Endothelial cell of umbilical vein (primary cell): ENCODE measurements around the gene PF4V1.

Source experiments
- CTCF ChIP-seq, 2 donors: IDR thresholded peaks; 1 replicate in 1 of 2; 2 replicates in 1 of 2; pipeline ENCODE4 v1.5.1; 2011; ENCODE audit warnings: low read length in 2 of 2, mild to moderate bottlenecking in 2 of 2, moderate library complexity in 2 of 2, control low read depth in 1 of 2, inconsistent platforms in 1 of 2, low read depth in 1 of 2; ENCODE audit not compliant: insufficient read depth in 1 of 2; ENCODE audit errors: extremely low read depth in 1 of 2
- EZH2 ChIP-seq: IDR thresholded peaks from 2 replicates; pipeline ENCODE4 v1.6.1; 2012; ENCODE audit warnings: borderline replicate concordance, low read depth, mild to moderate bottlenecking, moderate library complexity, low read length, inconsistent platforms; ENCODE audit not compliant: severe bottlenecking
- GATA2 ChIP-seq: IDR thresholded peaks from 2 replicates; pipeline ENCODE4 v1.7.0; 2011; ENCODE audit warnings: low read depth, mild to moderate bottlenecking, moderate library complexity, mixed read lengths, low read length; ENCODE audit not compliant: insufficient read length, insufficient read depth
- MAX ChIP-seq: IDR thresholded peaks from 2 replicates; pipeline ENCODE4 v1.6.1; 2011; ENCODE audit not compliant: insufficient read depth, insufficient read length
- MYC ChIP-seq: IDR thresholded peaks from one replicate; pipeline ENCODE4 v1.6.1; 2011; ENCODE audit warnings: mild to moderate bottlenecking, low read depth, low read length
- POLR2A ChIP-seq: IDR thresholded peaks from 2 replicates; pipeline ENCODE4 v1.6.1; 2012; ENCODE audit warnings: low read depth, mild to moderate bottlenecking, control low read depth, low read length
- POLR2AphosphoS5 ChIP-seq: IDR thresholded peaks from 2 replicates; pipeline ENCODE4 v1.6.1; 2012; ENCODE audit warnings: low read depth, mild to moderate bottlenecking, control low read depth, low read length, moderate library complexity; ENCODE audit not compliant: insufficient read depth

GRCh38 chr4:73859614-73860088 is 6.6 kb downstream of the PF4V1 start:
- TF ChIP-seq CTCF (IDR thresholded peaks at IDR 0.05; ENCODE audit: extremely low read depth in 1 of 2, insufficient read depth in 1 of 2, low read depth in 1 of 2, low read length in 2 of 2): no peak
- no peak for TF ChIP-seq POLR2AphosphoS5
- no peak for TF ChIP-seq EZH2
- TF ChIP-seq POLR2A: no peak
- no peak for TF ChIP-seq MAX
- no peak for TF ChIP-seq MYC
- no peak for TF ChIP-seq GATA2
